Muscle layer of duodenum (tissue), 2 donors: ENCODE data around the gene ZFP1.

Experiments
- H3K27ac ChIP-seq: one replicate; pipeline ENCODE4 v1.7.0; 2013; ENCODE audit warnings: mild to moderate bottlenecking, low read length
- H3K27me3 ChIP-seq: one replicate; pipeline ENCODE4 v1.7.0; 2013; ENCODE audit warnings: low read depth, mild to moderate bottlenecking, control low read depth, low read length
- H3K36me3 ChIP-seq, 2 donors: one replicate each; pipeline ENCODE4 v1.7.0; 2013; ENCODE audit warnings: low read length in 2 of 2, control low read depth in 1 of 2, mild to moderate bottlenecking in 1 of 2; ENCODE audit not compliant: insufficient read depth in 2 of 2, control insufficient read depth in 1 of 2
- H3K4me1 ChIP-seq, 2 donors: one replicate each; pipeline ENCODE4 v1.7.0; 2013; ENCODE audit warnings: low read length in 2 of 2, mild to moderate bottlenecking in 2 of 2, control low read depth in 1 of 2, moderate library complexity in 1 of 2; ENCODE audit not compliant: insufficient read depth in 2 of 2, control insufficient read depth in 1 of 2
- H3K4me3 ChIP-seq, 2 donors: one replicate each; pipeline ENCODE4 v1.7.0; 2013; ENCODE audit warnings: low read length in 2 of 2, low read depth in 1 of 2, mild to moderate bottlenecking in 1 of 2
- H3K9me3 ChIP-seq, 2 donors: one replicate each; pipeline ENCODE4 v1.7.0; 2013; ENCODE audit warnings: low read length in 2 of 2, control low read depth in 1 of 2, mild to moderate bottlenecking in 1 of 2; ENCODE audit not compliant: control insufficient read depth in 1 of 2
- donor health status: healthy.

Gene ZFP1

GRCh38 chr16:75176926-75177325 lies 28.6 kb downstream of the ZFP1 start:
- H3K36me3 ChIP-seq: no peaks in the 10 kb centered on the region
- H3K4me3 ChIP-seq: no peak overlapping the region
- H3K9me3 ChIP-seq: peaks cover 24 to 35% of the 10 kb centered on the region in 2 donors
- no peaks in the 10 kb centered on the region for H3K27me3 ChIP-seq
- H3K4me1 ChIP-seq: no peaks in the 10 kb centered on the region
- no peak overlapping the region for H3K27ac ChIP-seq

- Histone ChIP-seq H3K27me3 (no peaks in the 10 kb centered on the region), H3K4me3 (no peak overlapping the region), H3K4me1 (no peaks in the 10 kb centered on the region), H3K9me3 (peaks cover 15 to 22% of the 10 kb centered on the region in 2 donors), H3K36me3 (no peaks in the 10 kb centered on the region), H3K27ac (no peak overlapping the region)
These were observed 30.9 kb downstream of the ZFP1 start for GRCh38 chr16:75179208-75179607.

DNA sequence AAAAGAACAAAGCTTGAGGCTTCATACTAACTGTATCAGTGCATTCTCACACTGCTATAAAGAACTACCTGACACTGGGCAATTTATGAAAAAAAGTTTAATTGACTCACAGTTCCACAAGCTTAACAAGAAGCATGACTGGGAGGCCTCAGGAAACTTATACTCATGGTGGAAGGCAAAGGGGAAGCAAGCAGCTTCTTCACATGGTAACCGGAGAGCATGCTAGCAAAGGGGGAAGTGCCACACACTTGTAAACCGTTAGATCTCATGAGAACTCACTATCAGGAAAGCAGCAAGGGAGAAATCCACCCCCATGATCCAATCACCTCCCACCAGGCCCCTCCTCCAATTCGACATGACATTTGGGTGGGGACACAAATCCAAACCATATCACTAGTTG lies 33.3 kb downstream of the ZFP1 start:
- Histone ChIP-seq H3K36me3 (no peaks in the 10 kb centered on the region), H3K27me3 (no peaks in the 10 kb centered on the region), H3K4me1 (no peaks in the 10 kb centered on the region), H3K9me3 (peaks cover 10% of the 10 kb centered on the region in 2 donors), H3K4me3 (no peak overlapping the region), H3K27ac (no peak overlapping the region)

DNA sequence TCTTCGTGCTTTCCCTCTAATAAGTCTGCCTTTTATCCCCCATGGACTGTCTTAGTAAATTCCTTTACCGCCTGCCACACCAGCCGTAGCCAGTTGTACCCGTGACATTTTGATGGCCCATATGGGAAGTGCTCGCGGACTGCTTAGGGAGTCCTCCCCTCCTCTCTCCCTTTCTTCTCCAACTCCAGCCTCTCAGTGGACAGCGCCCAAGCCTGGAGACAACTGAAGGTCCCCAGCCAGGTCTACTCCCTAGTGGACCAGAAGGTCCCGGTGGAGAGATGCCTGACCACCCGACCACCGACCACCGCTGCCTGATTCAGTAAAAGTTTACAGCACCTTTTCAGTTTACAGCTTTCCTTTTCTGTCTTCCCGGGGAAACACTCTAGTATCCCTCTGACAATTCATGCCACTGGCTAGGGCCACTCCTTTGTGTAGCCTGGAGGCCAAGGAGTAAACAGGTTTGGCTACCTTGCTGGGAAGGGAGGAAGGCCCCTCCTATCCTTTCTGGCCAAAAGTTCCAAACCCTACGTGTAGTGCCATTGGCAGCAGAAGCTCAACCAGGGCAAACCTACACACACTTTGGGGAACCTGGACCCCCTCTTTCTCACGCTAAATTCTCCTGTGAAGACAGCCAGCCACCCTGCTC lies 40.6 kb downstream of the ZFP1 start:
- Histone ChIP-seq H3K4me1 (no peaks in the 10 kb centered on the region), H3K27ac (no peak overlapping the region), H3K36me3 (no peaks in the 10 kb centered on the region), H3K27me3 (no peaks in the 10 kb centered on the region), H3K4me3 (no peak overlapping the region), H3K9me3 (no peaks in the 10 kb centered on the region)

- no peaks in the 10 kb centered on the region for H3K27me3 ChIP-seq
These were observed 41.4 kb downstream of the ZFP1 start for GRCh38 chr16:75189638-75190245.

GRCh38 chr16:75192606-75193264 lies 44.4 kb downstream of the ZFP1 start:
- Histone ChIP-seq H3K36me3 (no peaks in the 10 kb centered on the region), H3K4me3 (no peak overlapping the region), H3K4me1 (peaks cover 0 to under 1% of the 10 kb centered on the region in 2 donors), H3K27ac (no peak overlapping the region), H3K27me3 (no peaks in the 10 kb centered on the region), H3K9me3 (no peaks in the 10 kb centered on the region)

More at GRCh38 chr16:75189638-75190245, 41.4 kb downstream of the ZFP1 start:
- no peaks in the 10 kb centered on the region for H3K9me3 ChIP-seq
- H3K4me1 ChIP-seq: no peaks in the 10 kb centered on the region
- H3K36me3 ChIP-seq: no peaks in the 10 kb centered on the region
- H3K27ac ChIP-seq: no peak overlapping the region
- H3K4me3 ChIP-seq: no peak overlapping the region

DNA sequence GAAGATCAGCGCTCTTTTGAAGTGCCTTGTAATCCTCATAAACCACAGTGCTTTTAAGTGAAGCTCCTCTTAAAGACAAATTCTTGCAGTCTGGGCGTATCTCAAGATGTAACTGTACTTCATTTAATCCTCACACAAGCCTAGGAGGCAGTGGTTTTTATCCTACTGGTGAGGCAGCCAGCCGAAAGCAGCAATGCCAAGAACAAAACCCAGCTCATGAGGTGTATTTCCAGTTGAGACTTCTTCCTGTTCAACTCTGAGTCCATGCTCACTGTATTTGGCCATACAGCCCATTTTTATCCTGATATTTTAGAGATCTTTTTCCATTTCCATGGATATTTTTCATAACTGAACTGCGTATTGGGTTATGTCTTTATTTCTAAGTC lies 44.9 kb downstream of the ZFP1 start:
- no peak overlapping the region for H3K27ac ChIP-seq
- H3K4me3 ChIP-seq: no peak overlapping the region
- no peaks in the 10 kb centered on the region for H3K9me3 ChIP-seq
- no peaks in the 10 kb centered on the region for H3K27me3 ChIP-seq
- H3K36me3 ChIP-seq: no peaks in the 10 kb centered on the region
- H3K4me1 ChIP-seq: peaks cover 0 to 5% of the 10 kb centered on the region in 2 donors

DNA sequence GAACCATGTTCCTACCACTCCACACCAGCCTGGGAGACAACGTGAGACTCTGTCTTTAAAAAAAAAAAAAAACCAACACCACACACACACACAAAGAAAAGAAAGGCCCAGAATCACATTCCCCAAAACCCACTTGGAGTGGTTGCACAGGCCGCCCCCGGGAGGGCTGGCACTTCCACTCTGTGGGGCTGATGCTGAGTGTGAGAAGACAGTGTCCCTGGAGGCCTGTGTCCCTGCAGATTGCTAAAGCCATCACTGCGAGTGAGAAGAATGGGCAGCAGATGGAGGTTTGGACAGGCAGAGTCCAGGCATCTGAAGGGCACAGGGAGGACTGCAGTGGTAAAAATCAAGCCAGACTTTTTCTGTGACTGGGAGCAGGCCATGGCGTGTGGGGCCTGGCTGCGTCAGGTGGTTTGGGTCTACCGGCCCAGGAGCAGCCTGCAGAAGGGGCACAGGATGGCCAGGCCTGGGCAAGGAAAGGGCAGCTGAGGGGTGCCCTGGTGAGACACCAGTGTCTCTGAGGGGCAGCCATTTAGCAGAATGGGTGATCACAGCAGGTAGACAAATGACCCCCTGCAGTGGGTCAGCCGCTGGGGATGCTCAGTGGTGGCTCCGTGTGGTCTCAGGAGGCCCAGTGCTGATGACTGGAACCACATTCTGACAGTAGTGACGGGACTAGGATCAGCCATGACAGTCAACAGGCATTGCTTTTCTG lies 45.6 kb downstream of the ZFP1 start:
- no peak overlapping the region for H3K4me3 ChIP-seq
- H3K27ac ChIP-seq: no peak overlapping the region
- no peaks in the 10 kb centered on the region for H3K27me3 ChIP-seq
- H3K9me3 ChIP-seq: no peaks in the 10 kb centered on the region
- peaks cover 0 to 6% of the 10 kb centered on the region in 2 donors for H3K4me1 ChIP-seq
- no peaks in the 10 kb centered on the region for H3K36me3 ChIP-seq

DNA sequence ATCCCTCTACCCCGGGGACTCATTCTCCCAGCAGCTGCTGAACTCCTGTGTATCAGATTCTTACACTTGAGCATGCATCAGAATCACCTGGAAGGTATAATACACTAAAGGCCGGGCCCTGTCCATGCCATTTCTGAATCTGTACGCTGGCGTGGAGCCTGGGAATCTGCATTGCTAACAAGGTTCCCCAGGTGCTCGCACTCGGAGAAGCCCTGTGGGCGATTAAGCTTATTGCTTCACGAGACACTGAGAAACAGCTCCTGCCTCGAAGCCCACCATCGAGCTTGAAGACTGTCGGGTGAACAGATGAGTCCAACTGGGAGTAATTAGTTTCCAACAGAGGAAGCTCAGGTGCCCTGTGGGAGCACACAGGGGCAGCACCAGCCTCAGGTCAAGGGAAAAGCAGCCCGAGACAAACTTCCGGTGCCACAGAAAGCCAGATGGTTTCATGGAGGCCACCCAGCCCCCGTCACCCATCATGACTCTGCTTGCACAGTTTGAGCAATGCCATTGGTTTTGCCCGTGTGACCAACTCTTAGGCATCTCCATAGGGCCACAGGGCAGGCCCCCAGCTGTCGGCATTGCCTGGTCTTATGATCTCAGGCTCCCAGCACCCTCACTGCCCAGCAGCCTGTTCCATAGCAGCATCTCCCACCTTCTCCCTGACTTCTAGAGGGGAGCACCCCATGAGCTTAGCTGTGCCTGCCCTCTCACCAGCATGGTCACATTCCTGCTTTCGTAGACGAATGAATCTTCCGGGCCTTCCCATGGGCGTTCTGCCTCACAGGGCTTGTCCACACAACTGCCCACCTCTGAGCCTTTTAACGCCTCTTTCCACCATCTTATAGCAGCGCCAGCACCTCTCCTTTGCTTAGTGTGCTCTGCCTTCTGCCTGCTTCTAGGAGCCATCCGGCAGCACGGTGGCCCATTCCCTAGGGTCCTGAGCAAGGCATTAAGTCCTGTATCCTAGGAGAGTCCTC lies 47.8 kb downstream of the ZFP1 start:
- Histone ChIP-seq H3K4me3 (no peak overlapping the region), H3K27me3 (no peaks in the 10 kb centered on the region), H3K36me3 (no peaks in the 10 kb centered on the region), H3K27ac (no peak overlapping the region), H3K9me3 (no peaks in the 10 kb centered on the region), H3K4me1 (peaks cover 0 to 6% of the 10 kb centered on the region in 2 donors)

- no peak overlapping the region for H3K27ac ChIP-seq
- H3K27me3 ChIP-seq: no peaks in the 10 kb centered on the region
- H3K4me3 ChIP-seq: no peak overlapping the region
These were observed 48.5 kb downstream of the ZFP1 start for GRCh38 chr16:75196836-75197235.

More at GRCh38 chr16:75196836-75197235, 48.5 kb downstream of the ZFP1 start:
- Histone ChIP-seq H3K9me3 (no peaks in the 10 kb centered on the region), H3K36me3 (no peaks in the 10 kb centered on the region), H3K4me1 (peaks cover 0 to 6% of the 10 kb centered on the region in 2 donors)
